Measurements from ENCODE around the gene RNF166. TPM values are rescaled to one million over a fixed set of nuclear protein-coding genes. Genes with fewer than 3 reads are reported as not detected.

RNF166 gene
- 10.5 and 12.8 TPM in 2 replicates for total RNA-seq

GRCh38 chr16:88706229-88706964 lies at the start of gene RNF166, which contains the start of gene CTU2:
Gene RNF166 (minus strand): TSS chr16:88706408. CDS start chr16:88706325, 83 bp downstream.
Gene CTU2 (plus strand): TSS chr16:88706503. CDS start chr16:88706531, 28 bp downstream.

GRCh38 chr16:88686439-88687253 lies 19.6 kb downstream of the RNF166 start, which contains the start of gene SNAI3:
Gene SNAI3 (minus strand): TSS chr16:88686507. CDS start chr16:88686406, 101 bp downstream.

GRCh38 chr16:88662843-88663606 lies 43.2 kb downstream of the RNF166 start, which contains the start of gene MVD:
Gene MVD (minus strand): TSS chr16:88663091. CDS start chr16:88663080, 11 bp downstream.

GRCh38 chr16:88650749-88651275 lies 55.4 kb downstream of the RNF166 start, which contains the start of gene CYBA:
Gene CYBA (minus strand): TSS chr16:88651053. CDS start chr16:88651013, 40 bp downstream.

Other genes with a start within 250 kb of the RNF166 start
- gene ZC3H18, start 136.0 kb downstream of the RNF166 start, total RNA-seq: 9.9 and 17.0 TPM in 2 replicates
- gene IL17C, start 67.8 kb downstream of the RNF166 start, total RNA-seq: not detected in 2 replicates
- 88.1 and 94.3 TPM in 2 replicates for gene CYBA, start 55.4 kb downstream of the RNF166 start, total RNA-seq
- gene MVD, start 43.3 kb downstream of the RNF166 start, total RNA-seq: 238 and 321 TPM in 2 replicates
- 0.57 TPM in 1 of 2 replicates, not detected in the other for gene SNAI3, start 19.9 kb downstream of the RNF166 start, total RNA-seq
- gene CTU2, start 95 bp upstream of the RNF166 start, total RNA-seq: 11.0 and 24.8 TPM in 2 replicates
- gene PIEZO1, start 78.8 kb upstream of the RNF166 start, total RNA-seq: 167 and 172 TPM in 2 replicates
- 19.9 and 44.1 TPM in 2 replicates for gene CDT1, start 97.4 kb upstream of the RNF166 start, total RNA-seq
- gene APRT, start 105.5 kb upstream of the RNF166 start, total RNA-seq: 209 and 236 TPM in 2 replicates
- 18.2 and 23.8 TPM in 2 replicates for gene GALNS, start 150.5 kb upstream of the RNF166 start, total RNA-seq
- 33.3 and 50.0 TPM in 2 replicates for gene TRAPPC2L, start 150.7 kb upstream of the RNF166 start, total RNA-seq
- gene PABPN1L, start 160.3 kb upstream of the RNF166 start, total RNA-seq: not detected in 2 replicates

Data from hair follicular keratinocyte (primary cell).